Activated CD4-positive, CD25-positive, alpha-beta regulatory T cell (primary cell): ENCODE results near the gene DCAF11.
"Not testable (repeated sequence)": the region's sequence is repeated elsewhere in the genome, so short reads cannot be mapped to it uniquely, and the experiment has no call there.

Source experiments
- DNase-seq, 4 experiments: peaks; one replicate each; lab custom pipeline; 2025; lab: John Stamatoyannopoulos, UW

DCAF11 gene

DNA sequence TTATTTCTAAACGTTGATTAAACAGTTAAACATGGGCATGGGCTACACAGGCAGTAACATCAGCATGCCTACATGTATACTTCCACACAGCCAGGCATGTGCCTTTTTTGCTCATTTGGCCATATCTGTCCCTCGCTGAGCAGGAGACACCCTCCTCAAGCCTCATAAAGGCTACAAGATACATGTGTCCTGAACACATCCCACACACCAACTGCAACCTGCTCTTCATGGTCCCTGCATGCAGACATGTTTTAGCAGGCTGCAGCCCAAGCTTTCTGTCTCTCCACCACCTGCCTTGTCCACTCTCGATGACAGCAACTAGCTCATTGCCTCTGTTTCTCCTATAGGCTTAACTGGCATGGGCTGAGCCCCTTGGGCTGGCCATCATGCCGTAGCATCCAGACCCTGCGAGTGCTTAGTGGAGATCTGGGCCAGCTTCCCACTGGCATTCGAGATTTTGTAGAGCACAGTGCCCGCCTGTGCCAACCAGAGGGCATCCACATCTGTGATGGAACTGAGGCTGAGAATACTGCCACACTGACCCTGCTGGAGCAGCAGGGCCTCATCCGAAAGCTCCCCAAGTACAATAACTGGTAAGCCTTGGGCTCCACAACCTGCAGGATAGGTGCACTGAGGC, 17.9 kb upstream of the DCAF11 start:
- no peak for DNase-seq

DNA sequence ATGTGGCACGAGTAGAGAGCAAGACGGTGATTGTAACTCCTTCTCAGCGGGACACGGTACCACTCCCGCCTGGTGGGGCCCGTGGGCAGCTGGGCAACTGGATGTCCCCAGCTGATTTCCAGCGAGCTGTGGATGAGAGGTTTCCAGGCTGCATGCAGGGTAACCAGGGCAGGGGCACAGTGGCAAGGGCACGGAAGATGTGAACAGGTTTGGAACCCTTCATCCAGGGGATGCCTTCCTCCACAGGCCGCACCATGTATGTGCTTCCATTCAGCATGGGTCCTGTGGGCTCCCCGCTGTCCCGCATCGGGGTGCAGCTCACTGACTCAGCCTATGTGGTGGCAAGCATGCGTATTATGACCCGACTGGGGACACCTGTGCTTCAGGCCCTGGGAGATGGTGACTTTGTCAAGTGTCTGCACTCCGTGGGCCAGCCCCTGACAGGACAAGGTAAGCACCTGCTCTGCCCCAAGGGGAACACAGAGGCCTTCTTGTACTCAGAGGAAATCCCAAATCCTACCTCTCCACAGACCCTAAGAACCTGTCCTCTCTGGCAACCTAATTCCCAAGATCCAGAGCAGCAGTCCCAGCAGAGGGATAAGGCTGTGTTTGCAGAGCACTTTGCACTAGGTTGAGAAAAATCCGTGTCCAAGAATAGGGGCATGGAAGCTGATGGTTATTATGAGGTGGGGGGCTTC, 16.2 kb upstream of the DCAF11 start:
- DNase-seq: no peak

DNA sequence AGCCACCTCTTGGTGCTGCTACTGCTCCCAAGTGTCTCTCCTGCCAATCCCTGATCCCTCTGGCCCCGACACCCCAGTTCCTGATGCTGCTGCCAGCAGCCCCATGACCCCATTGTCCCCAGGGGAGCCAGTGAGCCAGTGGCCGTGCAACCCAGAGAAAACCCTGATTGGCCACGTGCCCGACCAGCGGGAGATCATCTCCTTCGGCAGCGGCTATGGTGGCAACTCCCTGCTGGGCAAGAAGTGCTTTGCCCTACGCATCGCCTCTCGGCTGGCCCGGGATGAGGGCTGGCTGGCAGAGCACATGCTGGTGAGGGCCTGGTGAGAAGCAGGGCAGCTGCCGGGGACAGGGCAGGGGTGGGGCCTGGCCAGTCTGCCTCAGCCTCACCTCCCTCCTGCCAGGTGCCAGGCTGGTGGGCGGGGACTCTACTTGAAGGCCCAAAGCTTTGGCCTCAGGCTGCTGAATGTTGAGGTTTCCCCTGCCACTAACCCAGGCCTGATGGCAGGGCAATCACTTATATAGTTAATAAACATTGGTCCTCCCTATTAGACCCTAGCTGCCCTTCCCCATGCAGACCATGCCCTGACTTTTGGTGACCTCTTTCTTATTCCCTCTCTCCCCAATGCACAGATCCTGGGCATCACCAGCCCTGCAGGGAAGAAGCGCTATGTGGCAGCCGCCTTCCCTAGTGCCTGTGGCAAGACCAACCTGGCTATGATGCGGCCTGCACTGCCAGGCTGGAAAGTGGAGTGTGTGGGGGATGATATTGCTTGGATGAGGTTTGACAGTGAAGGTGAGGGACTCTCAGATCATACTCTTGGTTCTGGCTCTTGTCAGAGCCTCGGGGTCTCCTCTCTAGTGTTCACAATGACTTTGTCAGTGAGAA, 15.4 kb upstream of the DCAF11 start:
- no peak for DNase-seq

DNA sequence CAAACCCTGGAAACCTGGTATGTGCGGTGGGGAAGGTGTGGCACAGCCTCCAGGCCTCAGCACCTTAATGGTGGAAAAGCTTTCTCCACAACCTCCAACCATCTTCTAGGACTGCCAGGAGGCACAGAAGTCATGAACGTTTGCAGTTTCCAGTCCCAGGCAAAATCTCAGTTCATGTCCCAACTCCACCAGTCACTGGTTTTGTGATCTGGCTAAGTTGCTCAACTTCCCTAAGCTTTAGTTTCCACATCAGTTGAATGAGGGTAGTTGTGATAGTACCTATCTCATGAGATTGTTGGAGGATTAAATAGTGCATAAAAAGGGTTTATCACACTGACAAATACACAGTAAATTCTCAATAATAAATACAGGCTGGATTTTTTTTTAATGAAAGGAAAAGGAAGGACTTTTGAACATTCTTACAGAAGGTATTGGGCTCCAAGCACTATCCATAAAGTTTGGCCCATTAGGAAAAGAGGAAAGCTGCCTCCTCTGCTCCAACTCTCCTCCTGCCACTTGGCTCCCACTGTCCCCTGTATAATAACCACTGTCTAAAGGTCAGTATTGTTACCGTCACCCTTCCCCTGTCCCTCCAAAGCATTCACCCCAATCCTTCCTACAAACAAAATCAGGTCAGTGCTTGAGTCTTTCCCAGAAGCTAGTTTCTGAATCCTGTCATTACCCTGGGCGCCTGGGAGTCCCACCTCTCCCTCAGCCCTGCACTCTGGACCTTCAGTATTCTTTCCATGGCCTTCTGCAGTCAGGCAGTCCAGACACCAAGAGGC, 14.2 kb upstream of the DCAF11 start:
- no peak for DNase-seq

DNA sequence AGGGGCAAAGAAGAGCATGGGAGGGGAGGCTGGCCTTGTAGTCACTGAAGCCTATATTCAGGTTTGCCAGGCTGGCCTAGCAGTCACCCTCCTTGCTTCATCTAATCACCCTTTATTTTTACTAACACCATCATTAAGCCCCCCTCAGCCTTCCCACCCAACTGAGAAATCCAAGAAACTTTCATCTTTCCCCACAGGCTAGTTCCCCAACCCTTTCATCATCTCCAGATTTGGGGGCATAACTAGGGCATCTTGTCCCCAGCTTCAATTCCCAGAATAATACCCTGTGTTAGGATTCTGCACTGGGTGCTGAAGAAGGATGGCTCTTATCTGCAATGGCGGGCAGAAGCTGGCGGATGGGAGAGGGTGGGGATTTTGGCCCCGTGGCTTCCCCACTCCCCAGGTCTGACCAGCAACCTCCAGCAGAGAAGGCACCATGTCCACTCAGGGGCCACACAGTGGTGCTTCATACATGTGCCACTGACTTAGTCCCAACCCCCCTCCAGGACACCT, 13.5 kb upstream of the DCAF11 start:
- no peak for DNase-seq

DNA sequence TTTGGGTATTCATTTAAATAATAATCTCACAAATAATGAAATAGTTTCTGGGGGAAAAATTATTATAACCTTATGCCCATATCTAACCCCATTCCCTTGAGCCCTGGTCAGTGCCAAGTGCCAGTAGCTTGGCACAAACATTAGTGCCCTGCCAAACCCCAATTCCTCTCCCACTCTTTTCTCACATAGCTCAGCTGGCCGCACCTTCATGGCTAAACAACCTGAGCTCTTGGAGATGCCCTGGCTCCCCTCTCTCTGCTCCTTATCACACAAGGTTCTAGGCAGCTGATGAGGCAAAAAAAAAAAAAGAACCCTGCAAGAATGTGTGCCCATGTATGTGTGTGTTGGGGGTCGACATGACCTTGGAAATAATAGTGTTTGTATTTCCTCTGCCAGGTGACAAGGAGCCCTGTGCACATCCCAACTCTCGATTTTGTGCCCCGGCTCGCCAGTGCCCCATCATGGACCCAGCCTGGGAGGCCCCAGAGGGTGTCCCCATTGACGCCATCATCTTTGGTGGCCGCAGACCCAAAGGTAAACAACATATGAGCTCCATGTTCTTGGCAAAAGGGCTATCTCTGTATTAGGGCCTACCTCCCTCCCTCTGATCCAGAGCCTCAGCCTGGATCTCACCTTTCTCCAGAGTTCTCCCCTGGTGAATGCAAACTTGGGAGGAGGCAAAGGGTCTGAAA, 12.1 kb upstream of the DCAF11 start:
- DNase-seq: no peak

DNA sequence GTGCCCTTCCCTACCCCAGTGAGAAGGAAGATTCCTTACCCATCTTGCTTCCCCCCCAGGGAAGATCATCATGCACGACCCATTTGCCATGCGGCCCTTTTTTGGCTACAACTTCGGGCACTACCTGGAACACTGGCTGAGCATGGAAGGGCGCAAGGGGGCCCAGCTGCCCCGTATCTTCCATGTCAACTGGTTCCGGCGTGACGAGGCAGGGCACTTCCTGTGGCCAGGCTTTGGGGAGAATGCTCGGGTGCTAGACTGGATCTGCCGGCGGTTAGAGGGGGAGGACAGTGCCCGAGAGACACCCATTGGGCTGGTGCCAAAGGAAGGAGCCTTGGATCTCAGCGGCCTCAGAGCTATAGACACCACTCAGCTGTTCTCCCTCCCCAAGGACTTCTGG, 11.1 kb upstream of the DCAF11 start:
- DNase-seq: no peak

DNA sequence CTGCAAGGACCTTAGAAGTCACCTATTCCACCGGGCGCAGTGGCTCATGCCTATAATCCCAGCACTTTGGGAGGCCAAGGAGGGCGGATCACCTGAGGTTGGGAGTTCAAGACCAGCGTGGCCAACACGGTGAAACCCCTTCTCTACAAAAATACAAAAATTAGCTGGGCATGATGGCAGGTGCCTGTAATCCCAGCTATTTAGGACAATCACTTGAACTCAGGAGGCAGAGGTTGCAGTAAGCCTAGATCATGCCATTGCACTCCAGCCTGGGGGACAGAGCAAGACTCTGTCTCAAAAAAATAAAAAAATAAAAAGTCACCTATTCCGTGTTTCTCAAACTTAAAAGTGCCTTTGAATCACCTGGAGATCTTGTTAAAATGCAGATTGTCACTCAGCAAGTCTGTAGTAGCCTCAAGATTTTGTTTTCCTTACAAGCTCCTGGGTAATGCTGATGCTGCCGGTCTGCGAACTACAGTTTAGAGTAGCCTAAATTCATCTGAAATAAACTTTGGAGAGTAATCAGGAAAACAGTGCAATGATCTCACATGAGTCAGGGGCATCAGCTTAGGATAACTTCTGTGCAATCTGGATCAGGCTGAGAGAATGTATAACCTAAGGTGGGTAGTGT, 8.9 kb upstream of the DCAF11 start:
- DNase-seq: not testable (repeated sequence)

DNA sequence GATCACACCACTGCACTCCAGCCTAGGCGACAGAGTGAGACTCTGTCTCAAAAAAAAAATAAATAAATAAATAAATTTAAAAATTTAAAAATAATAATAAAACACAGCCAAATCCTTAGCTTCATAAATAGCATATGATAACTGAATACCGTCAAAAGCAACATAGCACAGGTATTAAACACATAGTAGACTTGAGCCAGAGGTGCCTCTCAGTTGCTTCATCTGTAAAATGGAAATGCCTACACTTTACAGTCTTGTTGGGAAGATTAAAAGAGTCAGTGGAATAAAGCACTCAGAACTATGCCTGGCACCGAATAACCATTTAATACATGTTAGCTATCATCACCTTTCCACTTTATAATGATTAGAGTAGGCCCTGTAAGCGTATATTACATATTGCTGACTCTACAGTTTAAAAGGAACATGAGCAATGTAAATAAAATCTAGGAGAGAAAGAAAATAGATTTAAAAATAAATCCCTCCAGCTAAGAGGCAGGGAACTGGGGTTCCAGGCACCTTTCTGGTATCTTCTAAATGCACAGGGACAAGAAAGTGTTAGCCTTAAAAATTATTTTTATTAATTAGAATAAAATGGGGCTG, 7.8 kb upstream of the DCAF11 start:
- DNase-seq: no peak

DNA sequence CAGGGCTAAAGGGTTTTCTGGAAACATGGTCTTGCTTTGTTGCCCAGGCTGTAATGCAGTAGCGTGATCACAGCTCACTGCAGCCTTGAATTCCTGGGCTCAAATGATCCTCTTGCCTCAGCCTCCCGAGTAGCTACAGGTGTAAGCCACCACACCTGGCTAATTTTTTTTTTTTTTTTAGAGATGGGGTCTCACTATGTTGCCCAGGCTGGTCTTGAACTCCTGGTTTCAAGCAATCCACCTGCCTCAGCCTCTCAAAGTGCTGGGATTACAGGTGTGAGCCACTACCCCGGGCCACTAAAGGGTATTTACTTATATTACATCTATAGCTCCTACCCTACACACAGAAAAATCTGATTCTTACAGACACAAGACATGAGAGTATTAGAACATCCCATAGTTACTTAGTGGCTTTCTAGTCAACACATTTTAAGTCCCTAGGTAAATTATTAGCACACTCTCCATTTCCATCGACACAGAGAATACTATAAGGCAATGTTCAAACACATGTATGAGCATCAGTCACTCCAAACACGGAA, 6.2 kb upstream of the DCAF11 start:
- no peak for DNase-seq

DNA sequence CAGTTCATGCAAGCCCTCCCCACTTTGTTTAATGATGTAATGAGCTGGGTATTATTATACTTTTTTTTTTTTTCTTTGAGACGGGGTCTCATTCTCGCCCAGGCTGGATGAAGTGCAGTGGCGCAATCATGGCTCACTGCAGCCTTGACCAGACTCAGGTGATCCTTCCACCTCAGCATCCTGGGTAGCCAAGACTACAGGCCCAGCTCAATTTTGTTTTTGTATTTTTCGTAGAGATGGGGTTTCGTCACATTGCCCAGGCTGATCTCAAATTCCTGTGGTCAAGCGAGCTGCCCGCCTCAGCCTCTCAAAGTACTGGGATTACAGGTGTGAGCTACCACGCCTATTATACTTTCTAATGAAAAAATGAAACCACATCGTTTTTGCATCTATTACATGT, 4.5 kb upstream of the DCAF11 start:
- no peak for DNase-seq

DNA sequence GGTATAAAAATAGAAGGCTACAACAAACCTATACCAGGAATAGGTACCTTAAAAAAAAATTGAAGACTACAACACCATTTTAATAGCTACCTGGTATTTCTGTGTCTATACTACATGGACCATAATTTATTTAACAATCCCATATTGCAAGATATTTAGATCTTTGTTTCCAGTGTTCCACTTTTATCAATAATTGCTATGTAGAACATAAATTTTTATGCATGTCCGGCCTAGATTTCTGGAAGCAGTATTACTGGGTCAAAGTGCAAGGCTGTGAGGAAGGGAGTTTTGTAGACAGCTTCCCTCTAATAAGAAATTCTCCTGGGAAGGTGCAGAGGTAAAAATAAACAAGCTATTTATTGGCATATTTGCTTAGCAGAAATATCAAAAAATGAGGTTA, 4.1 kb upstream of the DCAF11 start:
- no peak for DNase-seq

DNA sequence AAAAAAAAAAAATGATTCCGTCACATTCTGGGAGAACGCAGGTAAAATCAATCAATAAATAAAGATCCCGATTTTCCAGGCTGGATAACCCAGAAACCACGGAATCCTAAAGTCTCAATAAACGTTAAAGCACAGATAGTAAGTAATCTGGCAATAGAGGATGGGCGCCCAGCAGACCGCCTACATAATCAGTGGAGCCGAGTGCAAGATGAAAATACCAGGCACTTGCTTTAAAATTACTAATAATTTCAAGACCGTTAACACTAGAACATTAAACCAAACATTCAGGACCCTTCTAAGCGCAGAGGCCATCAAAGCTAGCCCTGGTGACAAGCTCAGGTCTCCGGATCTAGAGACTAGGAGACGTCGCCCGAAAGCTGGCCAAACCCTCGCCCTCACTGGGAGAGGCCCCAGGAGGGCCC, 1.2 kb upstream of the DCAF11 start:
- no peak for DNase-seq

DNA sequence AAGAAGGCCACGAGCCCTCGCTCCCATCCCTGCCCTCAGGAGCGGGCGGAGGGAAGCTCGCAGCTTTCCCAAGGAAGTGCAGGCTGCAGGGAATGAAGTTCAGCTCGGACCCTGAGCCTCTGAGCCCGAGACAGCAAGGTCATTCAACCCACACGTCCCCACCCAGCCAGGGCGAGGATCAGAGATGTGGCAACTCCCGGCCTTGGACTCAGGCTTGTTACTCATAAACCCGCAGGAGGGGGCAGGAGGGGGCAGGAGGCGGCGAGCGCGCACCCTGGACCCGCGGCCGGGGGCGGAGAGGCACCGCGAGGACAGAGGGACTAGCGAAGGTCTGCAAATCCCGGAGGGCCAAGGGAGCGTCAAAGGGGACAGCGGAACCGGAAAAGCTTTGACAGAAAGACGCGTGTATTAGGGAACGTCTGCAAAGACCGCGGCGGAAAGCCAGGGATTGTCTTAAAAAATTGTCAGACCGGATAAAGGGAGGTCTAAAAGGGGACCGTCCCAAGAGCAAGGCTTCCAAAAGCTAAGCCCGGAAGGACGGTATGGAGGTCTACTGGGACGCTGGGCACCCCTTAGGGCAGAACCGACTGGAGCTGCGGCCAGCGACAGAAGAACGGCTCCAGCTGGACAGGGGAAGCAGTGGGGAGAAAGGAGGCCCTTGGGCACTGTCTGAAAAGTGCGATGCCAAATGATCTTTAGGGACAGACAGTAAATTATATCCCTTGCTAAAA, 611 bp upstream of the DCAF11 start:
- DNase-seq: peak; percentile 41 to 65 (median 59)

DNA sequence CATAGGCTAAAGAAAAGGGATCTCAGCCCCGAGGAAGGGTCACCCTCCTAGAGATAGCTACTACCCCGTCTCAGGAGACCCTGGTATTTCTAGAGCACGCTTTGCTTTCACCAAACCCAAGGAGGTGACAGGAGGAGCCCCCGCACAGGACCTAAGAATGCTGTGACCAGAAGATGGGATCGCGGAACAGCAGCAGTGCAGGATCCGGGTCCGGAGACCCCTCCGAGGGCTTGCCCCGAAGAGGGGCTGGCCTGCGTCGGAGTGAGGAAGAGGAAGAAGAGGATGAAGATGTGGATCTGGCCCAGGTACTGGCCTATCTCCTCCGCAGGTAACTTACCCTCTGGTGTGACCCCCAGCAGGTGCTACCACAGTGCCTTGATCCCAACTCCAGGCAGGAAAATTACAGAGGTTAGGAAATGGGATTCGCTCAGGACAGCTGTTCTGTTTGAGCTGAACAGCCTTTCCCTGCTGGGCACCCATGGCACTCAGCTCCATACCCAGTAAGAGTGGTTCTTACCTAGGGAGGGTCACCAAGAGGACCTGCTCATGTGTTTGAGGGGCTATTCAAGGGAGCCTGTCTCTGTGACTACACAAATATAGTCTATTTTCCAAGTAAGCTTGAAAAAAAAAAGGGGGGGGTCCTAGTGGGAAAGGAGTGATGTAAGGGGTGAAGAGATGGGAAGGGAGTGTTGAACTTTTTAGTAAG, 998 bp downstream of the DCAF11 start:
- DNase-seq: no peak

DNA sequence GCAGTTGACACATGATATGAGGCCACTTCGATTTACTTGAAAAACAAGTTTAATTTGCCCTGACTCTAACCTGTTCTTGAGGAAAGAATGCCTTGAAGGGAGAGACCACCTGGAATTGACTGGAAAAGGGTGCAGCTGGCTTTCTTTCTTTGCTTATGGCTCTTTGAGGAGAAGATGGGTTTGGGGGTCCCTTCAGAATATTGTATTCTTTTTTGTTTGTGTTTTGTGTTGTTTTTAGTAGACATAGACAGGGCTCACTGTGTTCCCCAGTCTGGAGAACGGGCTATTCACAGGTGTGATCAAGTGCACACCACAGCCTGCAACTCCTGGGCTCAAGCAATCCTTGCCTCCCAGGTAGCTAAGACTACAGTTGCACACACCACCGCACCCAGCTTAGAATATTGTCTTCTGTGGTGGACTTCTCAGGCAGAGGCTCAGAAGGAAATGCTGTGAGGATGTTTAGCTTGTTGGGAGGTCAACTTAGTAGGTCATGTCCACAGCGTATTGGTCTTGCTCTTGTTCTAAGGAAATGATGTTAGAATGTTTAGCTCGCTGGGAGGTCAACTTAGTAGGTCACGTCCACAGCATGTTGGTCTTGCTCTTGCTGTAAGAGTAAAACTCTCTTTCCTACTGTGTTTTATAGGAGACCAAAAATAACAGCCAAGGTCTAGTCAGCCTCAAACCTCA, 1.7 kb downstream of the DCAF11 start:
- no peak for DNase-seq

DNA sequence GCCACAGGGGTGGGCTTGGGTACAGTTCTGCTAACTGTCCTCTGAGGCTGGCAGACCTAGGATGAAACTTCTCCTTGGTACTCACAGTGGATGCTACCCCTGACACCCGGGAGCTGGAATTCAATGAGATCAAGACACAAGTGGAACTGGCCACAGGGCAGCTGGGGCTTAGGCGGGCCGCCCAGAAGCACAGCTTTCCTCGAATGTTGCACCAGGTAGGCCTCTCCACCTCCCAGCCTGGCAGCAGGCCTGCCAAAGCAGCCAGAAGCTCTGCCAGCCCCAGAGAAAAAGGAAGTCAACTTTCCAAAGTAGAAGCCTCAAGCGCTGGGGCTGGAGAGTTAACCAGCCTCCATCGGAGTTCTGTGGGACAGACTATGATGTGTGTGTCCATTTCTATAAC, 2.6 kb downstream of the DCAF11 start:
- DNase-seq: no peak

DNA sequence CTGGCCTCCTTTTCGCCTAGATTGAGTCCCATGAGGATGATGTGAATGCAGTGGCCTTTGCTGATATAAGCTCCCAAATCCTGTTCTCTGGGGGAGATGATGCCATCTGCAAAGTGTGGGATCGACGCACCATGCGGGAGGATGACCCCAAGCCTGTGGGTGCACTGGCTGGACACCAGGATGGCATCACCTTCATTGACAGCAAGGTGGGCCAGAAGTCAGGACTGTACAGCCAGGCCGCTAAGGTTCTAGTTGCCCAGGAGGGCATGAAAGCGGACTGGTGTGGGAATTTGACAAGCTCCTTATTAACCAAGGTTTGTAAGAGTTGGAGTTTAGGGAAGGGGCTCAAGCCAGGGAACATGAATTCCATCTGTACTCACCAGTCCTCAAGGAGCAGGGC, 5.1 kb downstream of the DCAF11 start:
- no peak for DNase-seq
